NCI-H460 (cell line): ENCODE results near the gene NELL1. TPM values are rescaled to one million over a fixed set of nuclear protein-coding genes. Genes with fewer than 3 reads are reported as not detected.
A peak's percentile ranks its signal among the peaks of the same experiment; 100 is the strongest.

Experiments
- DNase-seq: peaks from one replicate; pipeline ENCODE4 v3.0.0-alpha.2; 2016; ENCODE audit warnings: low read depth; ENCODE audit errors: extremely low read depth
- polyA plus RNA-seq: library from polyadenylated mRNA; depleted of rRNA; stranded (reverse); fragments of >200 nt; gene quantifications from 2 replicates; pipeline ENCODE4 v1.2.3, GENCODE V29; 2014; cell fraction: nucleus; rRNA removed
- total RNA-seq: library from RNA; depleted of rRNA; stranded (reverse); fragments of >200 nt; shearing (Covaris generic); gene quantifications from 2 replicates; pipeline ENCODE4 v1.2.3, GENCODE V29; 2014; rRNA removed

Gene NELL1
- total RNA-seq, result not detected in 2 replicates
- polyA plus RNA-seq, result not detected in 2 replicates

DNA sequence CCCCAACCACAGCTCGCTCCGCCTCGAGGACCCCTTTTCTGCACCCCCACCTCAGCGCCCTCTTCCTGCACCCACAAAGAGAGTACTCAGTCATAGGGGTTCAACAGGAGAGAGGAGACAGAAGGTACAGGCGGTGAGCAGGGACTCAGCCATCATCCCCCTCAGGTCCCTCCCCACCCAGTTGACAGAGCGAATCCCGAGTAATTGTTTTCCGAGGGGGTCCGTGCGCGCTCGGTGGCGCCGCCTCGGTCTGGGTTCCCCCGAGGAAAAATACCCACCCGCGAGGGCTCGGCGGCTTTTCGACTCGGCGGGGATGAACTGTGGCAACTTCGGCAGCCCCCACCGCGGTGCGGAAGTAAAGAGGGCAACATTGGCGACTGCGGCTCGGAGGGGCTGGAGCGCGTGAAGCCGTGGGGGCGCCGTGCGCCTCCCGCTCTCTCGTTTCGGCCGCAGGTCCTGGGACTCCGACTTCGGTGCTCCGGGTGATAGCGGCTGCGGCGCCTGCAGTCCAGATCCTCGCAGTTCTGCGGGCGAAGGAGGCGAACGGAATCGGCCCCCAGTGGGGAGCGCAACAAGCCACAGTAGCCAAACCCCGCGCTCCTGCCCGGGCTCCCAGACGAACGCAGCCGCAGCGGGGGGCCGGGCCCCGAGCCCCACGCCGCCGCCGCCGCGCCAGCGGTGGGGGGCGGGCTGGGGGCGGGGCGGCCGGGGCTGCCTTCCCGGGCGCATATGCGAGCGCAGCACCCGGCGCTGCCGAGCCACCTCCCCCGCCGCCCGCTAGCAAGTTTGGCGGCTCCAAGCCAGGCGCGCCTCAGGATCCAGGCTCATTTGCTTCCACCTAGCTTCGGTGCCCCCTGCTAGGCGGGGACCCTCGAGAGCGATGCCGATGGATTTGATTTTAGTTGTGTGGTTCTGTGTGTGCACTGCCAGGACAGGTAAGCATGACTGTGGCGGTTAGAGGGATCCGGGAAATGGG is at the start of gene NELL1:
Gene NELL1 (plus strand): TSS at position 743 of the 976 bp plus-strand sequence.
- no peak for DNase-seq

DNA sequence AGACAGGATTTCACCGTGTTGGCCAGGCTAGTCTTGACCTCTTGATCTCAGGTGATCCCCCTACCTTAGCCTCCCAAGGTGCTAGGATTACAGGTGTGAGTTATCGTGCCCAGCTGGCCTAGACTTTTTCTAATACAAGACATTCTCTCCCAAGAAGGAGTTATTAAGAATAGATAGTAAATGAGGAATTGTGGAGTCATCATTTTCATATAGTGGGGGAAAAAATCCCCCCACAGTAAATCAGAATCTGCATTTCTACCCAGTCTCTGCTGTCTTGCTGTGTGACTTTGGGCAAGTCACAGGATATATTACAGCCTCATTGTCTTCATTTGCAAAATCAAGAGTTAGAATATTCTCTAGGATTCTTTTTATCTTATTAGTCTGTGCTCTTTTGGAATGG is 48.4 kb upstream of the NELL1 start:
- DNase-seq, result no peak

DNA sequence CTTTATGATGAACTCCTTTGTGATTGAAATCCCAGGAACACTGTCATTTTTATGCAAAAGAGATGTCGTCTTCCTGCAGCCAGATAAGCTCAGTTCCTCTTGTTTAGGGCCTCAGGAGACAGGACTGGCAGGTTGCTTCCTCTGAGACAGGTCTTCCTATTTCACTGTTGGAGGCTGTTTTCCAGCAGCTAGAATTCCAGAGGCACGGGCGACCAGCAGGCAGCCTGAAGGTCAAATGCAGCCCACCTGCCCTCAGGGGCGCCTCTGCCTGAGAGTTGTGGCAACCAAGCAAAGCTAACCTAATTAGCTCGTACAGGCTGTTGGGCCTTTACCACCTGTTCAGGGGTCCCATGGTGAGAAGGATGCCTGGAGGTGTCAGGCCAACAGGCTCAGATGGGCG is 47.7 kb upstream of the NELL1 start:
- DNase-seq, result no peak

DNA sequence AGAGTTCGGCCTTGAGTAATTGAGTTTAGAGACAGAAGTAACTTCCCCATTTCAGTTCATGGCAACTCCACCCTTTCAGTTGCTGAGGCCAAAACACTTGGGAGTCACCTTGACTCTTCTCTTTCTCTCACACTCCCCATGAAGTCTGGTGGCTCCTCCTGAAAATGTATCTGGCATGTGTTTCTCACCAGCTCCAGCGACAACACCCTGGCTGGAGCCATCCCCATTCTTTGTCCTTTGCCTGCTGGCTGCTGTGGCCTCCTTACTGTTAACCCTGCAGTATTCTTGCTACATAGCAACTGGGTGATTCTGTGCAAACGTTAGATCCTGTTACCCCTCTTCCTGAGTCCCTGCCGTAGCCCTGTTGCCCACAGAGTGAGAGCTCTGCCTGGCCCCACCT is 46.1 kb upstream of the NELL1 start:
- no peak for DNase-seq

DNA sequence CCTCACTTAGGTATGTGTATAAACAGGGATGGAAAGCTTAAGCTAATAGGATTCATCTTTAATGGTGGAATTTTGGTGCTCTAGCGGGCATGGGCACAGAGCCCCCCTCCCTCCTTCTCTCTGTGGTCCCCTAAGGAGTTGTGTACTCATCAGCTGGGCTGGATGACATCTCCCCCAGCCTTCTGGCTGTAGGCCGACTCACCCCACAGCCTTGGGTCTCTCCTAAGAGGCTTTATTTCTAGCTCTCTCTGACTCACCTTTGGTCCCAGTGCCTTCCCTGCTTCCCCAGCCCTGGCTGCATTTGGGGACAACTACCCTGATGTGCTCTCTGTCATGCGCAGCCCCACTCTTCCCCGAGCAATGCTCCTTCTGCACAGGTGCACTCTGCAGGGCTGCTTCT is 43.1 kb upstream of the NELL1 start:
- DNase-seq, result no peak

DNA sequence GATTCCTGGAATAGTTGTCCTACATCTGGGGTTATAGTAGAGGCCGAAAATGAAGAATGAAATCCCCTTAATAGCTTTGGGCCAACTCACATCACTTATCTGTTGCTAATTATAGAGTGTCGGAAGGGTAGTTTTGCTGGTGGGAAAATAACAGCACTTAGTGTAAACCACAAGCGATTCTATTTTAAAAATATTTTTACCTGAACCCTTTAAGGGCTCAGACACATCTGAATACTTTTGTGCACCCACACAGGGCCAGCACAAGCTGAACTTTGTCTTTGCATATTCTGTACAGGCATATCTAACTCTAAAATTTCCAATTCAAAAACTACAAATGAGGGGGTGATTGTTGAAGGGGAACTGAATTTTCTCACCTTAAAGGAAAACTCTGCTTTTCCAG is 42.4 kb upstream of the NELL1 start:
- DNase-seq, result no peak

DNA sequence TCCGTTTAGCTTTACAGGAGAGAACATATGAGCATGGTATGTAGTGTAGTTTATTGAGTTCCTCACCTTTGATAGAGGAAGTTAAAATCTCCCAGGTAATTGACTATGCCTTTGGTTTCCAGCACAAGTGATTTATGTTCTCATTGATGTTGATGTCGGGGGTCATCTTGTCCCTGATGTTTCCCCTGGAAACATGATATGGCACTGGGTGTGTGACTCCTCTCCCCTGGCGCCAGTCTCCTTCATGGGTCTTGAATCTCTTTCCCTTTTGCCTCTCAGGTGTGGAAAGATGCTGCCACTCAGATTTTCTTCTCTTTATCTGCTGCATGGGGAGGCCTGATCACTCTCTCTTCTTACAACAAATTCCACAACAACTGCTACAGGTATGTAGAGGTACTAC is 41.7 kb upstream of the NELL1 start:
- DNase-seq, result no peak

DNA sequence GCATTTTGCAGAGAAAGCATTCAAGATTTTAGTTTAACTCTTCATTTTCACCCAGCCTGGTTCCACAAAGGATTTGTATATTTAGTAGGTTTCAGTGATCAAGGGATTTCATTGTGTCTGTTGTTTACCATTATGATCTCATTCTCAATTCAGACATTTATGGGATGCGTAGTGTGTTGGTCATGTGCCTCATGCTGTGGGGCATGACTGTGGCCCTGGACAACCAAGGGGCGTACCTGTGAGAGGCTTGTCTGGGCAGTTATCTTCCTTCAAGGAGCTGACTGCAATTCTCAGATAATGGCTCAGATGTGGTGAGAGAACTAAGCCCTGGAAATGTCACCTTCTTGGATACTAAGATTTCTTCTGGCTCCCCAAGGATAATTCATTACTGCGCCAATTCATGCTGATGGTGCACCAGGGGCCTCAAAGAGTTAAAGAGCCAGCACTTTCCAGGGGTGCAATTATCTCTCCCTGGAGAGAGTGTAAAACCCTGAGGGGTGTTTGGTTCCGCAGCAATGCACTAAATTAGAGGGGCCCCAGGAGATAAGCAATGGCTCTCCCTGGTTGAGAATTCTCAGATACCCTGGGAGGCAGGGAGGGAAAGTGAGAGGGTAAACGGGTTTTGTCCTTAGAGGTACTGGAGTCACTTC is 37.7 kb upstream of the NELL1 start:
- no peak for DNase-seq

DNA sequence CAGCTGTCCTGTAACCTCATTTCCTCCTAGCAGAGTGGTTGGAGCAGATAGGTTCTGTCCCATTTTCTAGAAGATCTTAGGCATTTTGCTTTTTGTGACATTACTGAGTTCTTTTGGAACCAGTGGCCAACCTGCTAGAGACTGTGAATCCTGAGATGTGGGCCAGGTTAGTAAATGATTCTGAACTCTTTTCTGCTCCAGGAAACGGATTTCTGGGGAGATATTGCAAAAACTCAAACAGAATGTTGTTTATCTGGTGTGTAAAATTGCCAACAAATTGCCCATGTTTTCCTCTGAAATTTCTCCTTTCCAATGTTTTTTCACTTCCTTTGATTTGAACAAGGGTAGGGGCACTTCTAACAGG is 37.2 kb upstream of the NELL1 start:
- DNase-seq, result no peak

DNA sequence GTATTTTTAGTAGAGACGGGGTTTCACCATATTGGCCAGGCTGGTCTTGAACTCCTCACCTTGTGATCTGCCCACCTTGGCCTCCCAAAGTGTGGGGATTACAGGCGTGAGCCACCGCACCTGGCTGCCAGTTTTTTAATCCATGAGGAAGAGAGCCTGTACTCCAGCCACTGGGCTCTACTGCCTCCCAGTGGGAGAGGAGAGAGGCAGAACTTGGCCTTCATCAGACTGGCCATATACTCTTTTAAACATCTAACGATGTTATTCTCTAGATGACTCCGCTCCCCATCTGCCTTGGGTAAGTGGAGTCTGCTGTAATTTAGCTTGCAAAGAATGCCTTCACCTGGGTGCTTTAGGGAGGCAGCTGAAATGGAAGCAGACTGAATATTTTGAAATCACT is 35.3 kb upstream of the NELL1 start:
- DNase-seq, result no peak

DNA sequence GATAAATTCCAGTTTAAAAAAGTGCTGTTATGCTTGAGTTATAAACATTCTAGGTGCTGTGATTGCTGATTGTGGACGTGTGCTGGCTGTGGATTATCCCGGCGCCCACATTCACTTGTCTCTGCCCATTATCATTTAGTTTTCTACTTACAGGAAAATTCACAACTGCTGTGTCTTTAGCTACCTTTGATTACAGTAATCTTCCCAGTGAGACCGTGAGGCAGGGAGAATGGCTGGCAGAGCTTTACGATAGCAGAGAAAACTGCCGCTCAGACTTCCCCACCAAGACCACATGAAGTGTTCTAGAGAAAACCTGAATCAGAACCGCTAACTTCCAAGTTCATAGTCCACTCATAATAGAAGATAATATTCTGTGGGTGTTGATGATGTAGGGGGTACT is 34.6 kb upstream of the NELL1 start:
- no peak for DNase-seq

DNA sequence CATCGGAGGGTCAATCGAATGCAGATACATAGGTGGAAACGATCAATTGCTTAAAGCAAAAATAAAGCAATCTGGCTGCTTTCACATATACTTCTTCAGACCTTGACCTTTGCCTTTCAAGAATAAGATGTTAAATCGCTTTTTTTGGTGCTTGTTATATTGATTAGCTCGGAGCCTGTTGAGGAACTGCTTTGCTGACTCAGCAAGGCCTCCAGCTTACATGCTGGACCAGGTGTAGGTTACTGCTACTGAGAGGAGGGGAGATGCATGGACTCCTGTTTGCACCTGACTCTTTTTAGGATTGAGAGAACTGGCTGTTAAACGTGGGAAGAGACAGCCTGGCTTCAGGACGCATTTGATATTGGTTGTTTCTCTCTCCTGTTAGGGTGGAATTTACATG is 31.3 kb upstream of the NELL1 start:
- no peak for DNase-seq

DNA sequence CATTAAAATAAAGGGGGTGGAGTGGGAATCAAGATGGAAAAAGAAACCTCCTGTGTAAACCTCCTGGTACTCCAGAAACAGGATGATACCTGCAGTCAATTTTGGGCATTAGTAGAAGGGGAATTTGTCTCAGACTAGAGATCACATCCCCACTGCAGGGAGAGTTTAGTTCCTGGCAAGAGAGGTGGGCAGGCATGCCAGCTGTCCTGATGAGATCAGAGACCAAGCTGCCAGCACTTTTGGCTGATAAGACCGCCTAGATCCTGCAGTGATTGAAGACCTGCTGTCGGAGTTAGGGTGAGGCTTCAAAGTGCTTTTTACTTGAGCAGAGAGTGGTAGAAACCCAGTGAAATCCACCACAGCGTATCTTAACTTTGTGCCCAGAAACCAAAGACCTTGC is 29.7 kb upstream of the NELL1 start:
- DNase-seq, result no peak

DNA sequence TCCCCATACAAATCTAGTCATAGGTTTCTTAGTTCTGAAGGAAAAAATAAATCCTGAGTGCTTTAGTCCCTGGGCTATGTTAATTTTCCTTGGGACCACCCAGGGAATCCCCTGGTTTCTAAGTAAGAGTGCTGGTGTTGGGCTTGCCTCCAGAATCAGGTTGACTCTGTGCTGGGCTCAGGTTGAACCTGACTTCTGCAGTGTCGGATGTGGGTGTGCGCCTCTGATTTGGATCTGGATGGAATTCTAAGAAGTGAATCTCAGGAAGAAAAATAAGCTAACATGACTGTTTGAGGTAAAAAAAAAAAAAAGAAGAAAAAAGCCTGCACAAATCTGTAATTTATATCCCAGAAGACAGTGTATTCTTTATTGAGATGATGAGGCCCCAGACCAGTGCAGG is 29.0 kb upstream of the NELL1 start:
- DNase-seq, result no peak

DNA sequence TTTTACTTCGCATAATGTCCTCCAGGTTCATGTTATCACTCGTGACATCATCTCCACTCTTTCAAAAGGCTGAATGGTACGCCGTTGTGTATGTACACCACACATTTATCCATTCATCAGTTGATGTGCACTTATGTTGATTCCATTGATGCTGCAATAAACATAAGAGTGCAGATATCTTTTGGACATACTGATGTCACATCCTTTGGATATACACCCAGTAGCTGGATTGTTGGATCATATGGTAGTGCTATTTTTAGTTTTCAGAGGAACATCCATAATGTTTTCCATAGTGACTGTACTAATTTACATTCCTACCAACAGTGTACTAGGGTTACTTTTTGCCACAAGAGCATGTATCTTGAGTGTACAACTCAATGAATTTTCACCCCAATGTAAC is 25.0 kb upstream of the NELL1 start:
- DNase-seq, result no peak

DNA sequence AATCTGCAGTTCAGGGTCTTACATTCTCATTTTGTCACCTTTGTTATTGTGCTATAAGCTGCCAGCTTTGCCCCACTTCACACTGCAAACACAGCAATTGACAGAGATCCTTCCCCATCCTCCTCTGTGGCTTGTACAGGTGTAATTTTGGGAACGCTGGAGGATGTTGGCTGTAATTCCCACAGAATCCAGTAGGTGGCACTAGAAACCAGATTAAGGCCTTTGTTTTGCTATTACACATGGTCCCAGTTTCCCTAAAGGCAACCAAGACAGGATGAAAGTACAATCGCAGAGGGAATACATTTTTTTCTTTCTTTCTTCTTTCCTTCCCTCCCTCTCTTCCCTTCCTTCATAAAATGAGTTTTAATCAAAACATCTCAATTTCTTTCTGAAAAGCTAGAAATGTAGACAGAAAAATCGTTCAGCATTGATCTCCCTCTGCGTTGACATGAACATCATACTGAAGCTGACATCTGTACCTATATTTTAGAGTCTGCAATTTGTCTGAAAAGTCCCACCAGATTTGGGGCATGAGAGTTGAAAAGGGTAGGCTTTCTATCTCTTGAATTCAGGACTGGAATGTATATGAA is 21.3 kb upstream of the NELL1 start:
- DNase-seq, result peak; percentile 54

DNA sequence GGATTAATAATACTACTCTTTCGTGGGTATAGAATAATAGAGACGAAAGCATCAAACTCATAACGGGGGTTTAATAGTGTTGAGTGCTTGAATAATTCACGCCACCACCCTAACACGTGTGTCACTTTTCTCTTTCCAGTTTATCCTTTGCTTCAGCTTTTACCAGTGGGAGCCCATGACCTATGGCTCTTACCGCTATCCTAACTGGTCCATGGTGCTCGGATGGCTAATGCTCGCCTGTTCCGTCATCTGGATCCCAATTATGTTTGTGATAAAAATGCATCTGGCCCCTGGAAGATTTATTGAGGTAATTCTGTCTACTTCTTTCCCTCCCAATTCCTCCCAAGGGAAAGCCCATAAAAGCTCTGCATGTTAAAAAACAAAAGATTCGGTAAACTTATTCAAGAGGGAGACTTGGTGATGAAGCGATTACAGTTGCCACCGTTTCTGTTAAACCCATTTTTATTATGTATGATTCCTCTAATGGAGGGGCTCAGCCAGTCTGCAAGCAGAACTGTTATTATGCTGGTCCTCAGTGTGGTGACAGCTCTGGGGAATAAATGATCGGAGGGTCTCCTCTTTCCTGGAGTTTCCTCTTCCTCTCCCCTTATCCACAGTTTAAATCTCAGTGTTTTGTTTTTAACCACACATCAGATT is 17.1 kb upstream of the NELL1 start:
- no peak for DNase-seq

DNA sequence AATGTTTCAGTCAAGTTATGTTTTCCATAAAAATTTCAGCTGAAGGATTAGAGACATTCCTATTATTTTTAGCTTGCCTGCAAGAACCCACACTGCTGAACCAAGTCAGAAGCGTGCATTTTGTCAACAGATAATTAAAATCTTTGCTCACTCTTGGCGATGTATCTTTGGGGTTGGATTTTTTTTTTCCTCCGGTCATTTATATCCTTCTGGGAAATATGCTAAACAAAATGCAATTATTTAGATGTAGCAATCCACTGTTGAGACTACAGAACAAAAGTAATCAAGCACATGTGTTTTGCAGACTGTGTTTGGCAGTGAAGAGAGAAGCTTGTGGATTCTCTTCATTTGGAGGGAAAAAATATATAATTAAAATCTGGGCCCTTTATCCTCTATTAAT is 15.3 kb upstream of the NELL1 start:
- no peak for DNase-seq

DNA sequence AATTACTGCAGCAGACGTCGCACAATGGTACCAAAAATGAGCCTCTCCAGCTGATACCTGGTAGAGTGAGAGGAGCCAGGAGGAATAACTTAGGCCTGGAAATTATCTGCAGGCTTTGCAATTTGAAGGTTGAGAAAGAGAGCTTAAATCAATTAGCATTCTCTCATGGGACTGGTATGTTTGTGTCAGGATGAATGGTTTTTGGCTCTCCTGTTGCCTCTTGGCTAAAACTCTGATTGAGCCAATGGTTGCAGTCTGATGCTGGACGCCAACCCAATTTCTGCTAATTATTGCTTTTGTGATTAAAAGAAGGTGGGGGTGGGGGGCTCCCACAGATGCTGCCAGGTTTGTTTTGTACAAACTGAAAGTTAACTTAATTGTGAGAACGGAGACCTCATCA is 12.5 kb upstream of the NELL1 start:
- no peak for DNase-seq

DNA sequence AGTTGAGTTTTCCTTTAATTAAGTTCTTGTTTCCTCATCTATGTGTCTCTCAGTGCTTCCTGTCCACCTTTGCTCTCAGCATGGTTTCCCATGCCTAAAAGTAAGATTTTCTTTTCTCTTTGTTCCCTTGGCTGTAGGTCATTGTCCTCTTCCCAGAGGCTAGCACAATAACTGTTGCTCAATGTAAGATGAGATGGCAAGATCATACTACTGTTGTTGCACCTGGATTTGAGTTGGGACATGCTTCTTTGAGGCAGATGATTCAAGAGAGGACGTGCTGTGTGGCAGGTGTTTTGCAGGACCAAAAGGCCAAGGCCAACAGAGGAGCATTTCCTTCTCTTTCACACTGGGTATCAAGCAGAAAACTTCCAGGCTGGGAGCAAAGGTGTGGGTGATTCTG is 11.3 kb upstream of the NELL1 start:
- no peak for DNase-seq

DNA sequence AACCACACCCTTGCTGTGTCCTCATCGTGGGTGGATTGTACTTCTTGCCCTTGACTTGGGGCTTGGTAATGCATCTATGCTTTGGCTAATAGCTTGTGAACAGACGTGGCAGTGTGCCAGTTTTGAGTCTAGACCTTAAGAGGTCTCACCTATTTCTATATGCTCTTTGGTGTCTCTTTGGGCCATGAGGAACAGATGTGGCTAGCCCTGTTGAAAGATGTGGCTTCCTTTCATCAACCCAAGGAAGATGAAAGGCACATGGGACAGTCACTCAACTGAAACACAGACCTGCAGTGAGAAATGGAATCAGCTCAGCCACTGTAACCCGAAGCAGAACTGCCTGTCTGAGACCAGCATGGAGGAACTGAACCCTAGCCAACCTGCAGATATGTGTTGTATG is 7.9 kb upstream of the NELL1 start:
- no peak for DNase-seq
